Chondrocyte (in vitro differentiated cells): ENCODE data around the gene SLC25A48. TPM values are rescaled to one million over a fixed set of nuclear protein-coding genes. Genes with fewer than 3 reads are reported as not detected.

Experiments
- DNase-seq: peaks from one replicate; pipeline ENCODE4 v3.0.0; 2021; ENCODE audit warnings: mixed read lengths, low spot score
- H3K27ac Mint-ChIP-seq: one replicate; pipeline ENCODE4 v1.8.0; 2021; ENCODE audit warnings: mild to moderate bottlenecking, moderate library complexity, mixed read lengths; ENCODE audit not compliant: unreplicated experiment
- H3K27me3 Mint-ChIP-seq: 2 replicates; pipeline ENCODE4 v1.8.0; 2021; ENCODE audit warnings: low read depth, mixed read lengths
- H3K36me3 Mint-ChIP-seq: 2 replicates; pipeline ENCODE4 v1.8.0; 2021; ENCODE audit warnings: low read depth, mixed read lengths
- H3K4me1 Mint-ChIP-seq: 2 replicates; pipeline ENCODE4 v1.8.0; 2021; ENCODE audit warnings: low read depth, mild to moderate bottlenecking, mixed read lengths
- H3K4me3 Mint-ChIP-seq: one replicate; pipeline ENCODE4 v1.8.0; 2021; ENCODE audit warnings: mild to moderate bottlenecking, moderate library complexity, mixed read lengths; ENCODE audit not compliant: unreplicated experiment
- H3K9me3 Mint-ChIP-seq: 2 replicates; pipeline ENCODE4 v1.8.0; 2021; ENCODE audit warnings: low read depth, mixed read lengths
- CTCF ChIP-seq: fragments of 200-600 bp; sonication (generic); IDR thresholded peaks from 2 replicates; pipeline ENCODE4 v1.5.0; 2021; ENCODE audit warnings: antibody characterized with exemption, mild to moderate bottlenecking, moderate library complexity
- total RNA-seq: library from RNA; stranded (reverse); gene quantifications from 3 replicates; pipeline ENCODE4 v1.2.1, GENCODE V29; 2021

The SLC25A48 gene
- total RNA-seq, 1 donor from 2014 or later, result not detected

- H3K4me1 Mint-ChIP-seq, result no peaks in the 10 kb centered on the region
- no peaks in the 10 kb centered on the region for H3K9me3 Mint-ChIP-seq
- no peak for TF ChIP-seq CTCF
- no peak overlapping the region for H3K4me3 Mint-ChIP-seq
- no peak for DNase-seq
- no peaks in the 10 kb centered on the region for H3K36me3 Mint-ChIP-seq
- no peak overlapping the region for H3K27ac Mint-ChIP-seq
- H3K27me3 Mint-ChIP-seq, result peaks cover 53% of the 10 kb centered on the region
These were observed 20.1 kb upstream of the SLC25A48 start for GRCh38 chr5:135814316-135814715.

GRCh38 chr5:135814812-135815211 lies 19.7 kb upstream of the SLC25A48 start:
- no peak for DNase-seq

GRCh38 chr5:135821061-135821801 lies 13.2 kb upstream of the SLC25A48 start:
- peaks cover 56% of the 10 kb centered on the region for H3K27me3 Mint-ChIP-seq
- no peaks in the 10 kb centered on the region for H3K4me1 Mint-ChIP-seq
- H3K27ac Mint-ChIP-seq, result no peak overlapping the region
- no peak for TF ChIP-seq CTCF
- no peaks in the 10 kb centered on the region for H3K9me3 Mint-ChIP-seq
- H3K36me3 Mint-ChIP-seq, result no peaks in the 10 kb centered on the region
- H3K4me3 Mint-ChIP-seq, result no peak overlapping the region
- DNase-seq, result no peak

More at GRCh38 chr5:135814812-135815211, 19.7 kb upstream of the SLC25A48 start:
- Mint-ChIP-seq H3K27me3 (peaks cover 53% of the 10 kb centered on the region), H3K36me3 (no peaks in the 10 kb centered on the region), H3K4me3 (no peak overlapping the region), H3K27ac (no peak overlapping the region), H3K9me3 (no peaks in the 10 kb centered on the region), H3K4me1 (no peaks in the 10 kb centered on the region)
- TF ChIP-seq CTCF, result no peak

GRCh38 chr5:135821802-135822201 lies 12.7 kb upstream of the SLC25A48 start:
- no peak for DNase-seq
- H3K9me3 Mint-ChIP-seq, result no peaks in the 10 kb centered on the region

GRCh38 chr5:135822286-135822685 lies 12.2 kb upstream of the SLC25A48 start:
- H3K4me3 Mint-ChIP-seq, result no peak overlapping the region
- no peaks in the 10 kb centered on the region for H3K36me3 Mint-ChIP-seq
- no peak for DNase-seq
- H3K27me3 Mint-ChIP-seq, result peaks cover 57% of the 10 kb centered on the region
- no peak for TF ChIP-seq CTCF
- H3K4me1 Mint-ChIP-seq, result no peaks in the 10 kb centered on the region
- H3K9me3 Mint-ChIP-seq, result no peaks in the 10 kb centered on the region
- H3K27ac Mint-ChIP-seq, result no peak overlapping the region

More at GRCh38 chr5:135821802-135822201, 12.7 kb upstream of the SLC25A48 start:
- no peak overlapping the region for H3K4me3 Mint-ChIP-seq
- TF ChIP-seq CTCF, result no peak
- H3K36me3 Mint-ChIP-seq, result no peaks in the 10 kb centered on the region
- H3K4me1 Mint-ChIP-seq, result no peaks in the 10 kb centered on the region
- H3K27ac Mint-ChIP-seq, result no peak overlapping the region
- peaks cover 56% of the 10 kb centered on the region for H3K27me3 Mint-ChIP-seq
